Left ventricle myocardium superior (tissue), 1 donor: ENCODE measurements around the gene LARGE1. TPM values are rescaled to one million over a fixed set of nuclear protein-coding genes. Genes with fewer than 3 reads are reported as not detected.

Experiments used
- ATAC-seq: fragments of 200-7000 bp; cut with Tn5 transposase; one replicate; pipeline ENCODE4 v1.9.1; 2020; ENCODE audit warnings: mild to moderate bottlenecking, moderate library complexity
- DNase-seq: peaks from one replicate; pipeline ENCODE4 v3.0.0-alpha.2; 2020
- intact Hi-C: fragments of 100-400 bp; cut with micrococcal nuclease; formaldehyde crosslinking; loops from one replicate; pipeline ENCODE4 v1.11.0; 2022
- total RNA-seq: library from RNA; stranded (reverse); fragmentation: NEBNext Ultra II Directional; extraction: Animal tissue kit (Norgen Biotek cat#: 25700); gene quantifications from one replicate; pipeline ENCODE4 v1.2.1, GENCODE V29; 2021
- donor health status: DM: no; HTN: yes; CAD: no; lungs with severe emphysema.

The LARGE1 gene
- total RNA-seq, 1 donor from 2014 or later, result 147 TPM

DNA sequence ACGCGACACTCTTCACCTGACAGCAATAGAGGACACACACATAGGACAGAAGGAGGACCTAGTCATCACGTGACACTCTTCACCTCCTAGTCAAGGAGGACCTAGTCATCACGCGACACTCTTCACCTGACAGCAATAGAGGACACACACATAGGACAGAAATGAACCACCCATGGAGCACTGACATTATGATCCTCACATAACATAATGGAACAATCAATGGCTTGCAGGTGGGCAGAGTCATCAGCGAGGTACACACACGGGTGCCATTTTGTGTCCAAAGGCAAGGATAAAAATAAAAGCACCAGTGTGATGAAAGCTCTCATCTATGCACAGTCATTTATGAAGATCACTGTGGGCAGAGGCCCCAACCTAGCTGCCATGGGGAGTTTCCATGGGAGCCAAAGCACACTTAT lies 354.7 kb downstream of the LARGE1 start:
- intact Hi-C loops, result no loop called here
- DNase-seq (peak; percentile 41), ATAC-seq (peak; percentile 96)

DNA sequence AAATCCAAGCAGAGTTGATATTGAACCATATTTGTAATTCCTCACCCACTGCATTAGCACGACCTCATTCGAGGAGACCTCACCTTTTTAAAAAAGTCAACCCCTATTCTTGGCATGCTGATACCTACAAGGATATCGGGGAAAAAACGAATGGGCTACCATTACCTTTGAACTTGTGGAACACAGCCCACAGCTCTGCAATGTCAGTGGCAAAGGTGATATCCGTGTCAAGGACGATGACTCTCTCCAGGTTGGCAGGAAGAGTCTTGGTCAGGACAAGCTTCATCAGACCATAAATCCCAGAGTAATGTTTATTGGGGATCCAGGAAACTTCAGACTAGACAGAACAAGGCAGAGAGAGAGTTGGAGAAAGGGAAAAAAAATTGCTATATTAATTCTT lies 355.6 kb downstream of the LARGE1 start:
- DNase-seq (no peak), ATAC-seq (no peak)
- intact Hi-C loops, result no loop called here

DNA sequence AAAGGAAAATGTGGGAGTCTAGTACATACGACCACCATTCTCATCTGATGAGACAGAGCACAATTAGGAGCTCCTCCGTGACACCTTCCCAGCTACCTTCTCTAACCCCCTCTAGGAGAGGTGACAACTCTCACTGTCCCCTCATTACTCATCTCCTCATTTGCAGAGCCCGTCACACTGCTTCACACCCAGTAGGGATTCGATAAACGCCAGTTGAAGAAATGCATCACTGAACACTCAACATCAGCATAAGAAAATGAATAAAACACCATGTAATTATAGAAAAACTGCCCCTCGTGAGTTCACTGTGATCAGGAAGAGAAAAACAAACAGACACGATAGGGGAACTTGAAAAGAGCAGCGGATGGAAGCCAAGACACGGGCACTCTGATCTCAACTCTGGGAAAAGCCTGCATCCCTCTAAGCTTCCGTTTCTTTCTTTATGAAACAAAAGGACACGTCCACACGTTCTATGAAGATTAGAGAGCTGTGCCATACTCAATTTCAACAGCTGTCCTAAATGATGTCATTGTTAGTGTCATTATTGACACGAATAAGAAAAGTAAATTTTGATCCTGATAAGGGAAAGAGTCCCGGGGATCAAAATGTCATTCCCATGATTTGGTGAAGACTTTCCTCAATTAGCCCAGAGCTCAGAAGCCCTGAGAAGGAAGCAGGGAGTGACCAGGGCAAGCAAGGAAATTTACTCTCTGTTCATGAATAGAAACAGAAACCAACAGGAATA lies 356.9 kb downstream of the LARGE1 start:
- DNase-seq, result no peak
- intact Hi-C loops, result no loop called here
- ATAC-seq, result no peak

DNA sequence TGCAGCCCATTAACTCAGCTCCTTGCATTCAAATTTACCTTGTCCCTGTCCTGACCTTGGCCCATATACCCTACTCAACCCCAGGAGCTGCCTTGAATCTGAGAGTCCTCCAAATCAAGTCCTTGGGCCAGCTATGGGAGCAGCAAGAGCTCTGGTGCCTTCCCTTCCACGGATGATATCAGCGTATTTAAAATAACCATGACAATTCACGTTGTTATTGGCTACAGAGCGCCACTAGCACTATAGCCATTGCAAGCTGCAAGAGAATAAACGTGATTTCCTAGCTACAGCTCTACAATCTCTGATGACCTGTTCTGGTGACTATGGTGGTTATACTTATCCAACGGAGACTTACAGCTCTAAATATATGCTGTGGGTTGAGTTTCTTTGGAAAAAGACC lies 357.8 kb downstream of the LARGE1 start:
- intact Hi-C loops, result no loop called here
- DNase-seq (no peak), ATAC-seq (peak; percentile 42)

DNA sequence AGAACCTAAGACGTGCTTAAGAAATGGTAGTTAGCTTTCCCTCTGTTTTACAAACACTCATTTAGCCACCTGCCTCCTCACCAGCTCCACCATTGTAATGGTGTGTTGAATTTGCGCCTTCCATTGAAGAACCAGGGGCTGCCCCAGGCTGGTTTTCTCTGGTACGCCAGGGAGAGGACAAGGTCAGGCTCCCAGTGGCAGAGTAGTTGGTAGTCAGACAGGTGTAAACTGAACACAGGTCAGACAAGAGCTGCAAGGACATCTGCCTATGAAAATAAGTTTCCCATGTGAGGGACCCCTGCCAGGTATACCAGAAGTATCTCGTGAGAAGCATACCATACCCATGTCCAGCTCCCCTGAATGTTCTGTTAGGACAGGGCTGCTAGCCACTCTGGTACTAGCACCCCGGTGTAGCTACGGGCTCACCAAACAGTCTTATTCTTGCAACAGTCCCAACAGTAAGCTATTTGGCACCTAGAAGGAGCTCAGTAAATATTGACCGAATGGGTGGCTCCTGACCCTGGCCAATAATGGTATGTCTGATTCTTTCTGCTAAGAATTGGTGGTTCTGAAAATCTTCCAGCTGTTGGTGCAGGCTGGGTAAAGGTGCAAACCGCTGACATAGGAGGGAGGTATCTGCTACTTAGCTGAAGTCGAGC lies 359.0 kb downstream of the LARGE1 start:
- no peak for ATAC-seq

DNA sequence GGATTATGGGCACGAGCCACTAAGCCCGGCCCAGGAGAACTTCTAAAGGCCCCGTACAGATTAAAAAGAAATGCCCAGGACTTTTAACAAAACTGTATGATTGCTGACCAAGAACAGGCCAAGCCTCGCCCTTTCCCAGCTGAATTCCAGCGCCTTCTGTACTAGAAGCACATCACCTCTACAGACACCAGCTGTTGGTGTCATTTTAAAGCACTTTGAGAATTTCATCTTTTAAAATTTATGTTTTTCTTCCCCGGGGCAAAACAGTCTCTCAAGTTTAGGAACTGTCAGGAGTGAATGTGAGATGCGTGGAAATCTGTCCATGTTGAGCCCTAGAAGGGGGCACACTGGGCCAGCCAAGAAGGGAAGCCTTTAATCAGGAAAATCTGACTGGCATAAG lies 362.4 kb downstream of the LARGE1 start:
- ATAC-seq (no peak), DNase-seq (no peak)
- intact Hi-C loops, result no loop called here

More for the DNA sequence above, 359.0 kb downstream of the LARGE1 start:
- DNase-seq, result no peak
- intact Hi-C loops, result no loop called here

DNA sequence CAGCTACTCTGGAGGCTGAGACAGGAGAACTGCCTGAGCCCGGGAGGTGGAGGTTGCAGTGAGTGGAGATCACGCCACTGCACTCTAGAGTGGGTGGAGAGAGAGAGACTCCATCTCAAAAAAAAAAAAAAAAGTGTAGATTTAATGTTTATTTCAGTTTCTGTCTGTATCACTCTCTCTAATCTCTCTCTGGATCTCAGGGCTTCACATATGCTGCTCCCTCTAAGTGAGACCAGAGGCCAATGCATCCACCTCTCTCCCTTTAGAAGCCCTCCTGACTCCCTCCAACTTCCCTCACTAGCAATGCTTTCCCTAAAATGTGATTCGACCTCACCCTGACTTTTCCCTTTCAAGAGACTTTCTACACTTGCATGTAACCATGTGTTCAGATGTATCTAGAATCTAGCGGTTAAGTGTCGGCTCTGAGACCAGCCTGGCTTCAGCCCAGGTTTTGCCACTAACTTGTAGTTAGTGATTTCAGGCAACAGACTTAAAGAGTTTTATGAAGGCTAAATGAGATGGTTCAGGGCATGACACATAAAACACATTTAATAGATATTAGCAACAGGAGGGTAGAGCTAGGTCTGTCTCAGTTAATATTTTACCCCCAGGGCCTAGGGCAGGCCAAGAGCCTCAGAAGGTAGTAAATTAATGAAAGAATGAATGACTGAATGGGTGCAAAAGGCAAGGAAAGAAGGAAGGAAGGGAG lies 364.3 kb downstream of the LARGE1 start:
- DNase-seq, result no peak
- ATAC-seq, result no peak
- intact Hi-C loops, result no loop called here

DNA sequence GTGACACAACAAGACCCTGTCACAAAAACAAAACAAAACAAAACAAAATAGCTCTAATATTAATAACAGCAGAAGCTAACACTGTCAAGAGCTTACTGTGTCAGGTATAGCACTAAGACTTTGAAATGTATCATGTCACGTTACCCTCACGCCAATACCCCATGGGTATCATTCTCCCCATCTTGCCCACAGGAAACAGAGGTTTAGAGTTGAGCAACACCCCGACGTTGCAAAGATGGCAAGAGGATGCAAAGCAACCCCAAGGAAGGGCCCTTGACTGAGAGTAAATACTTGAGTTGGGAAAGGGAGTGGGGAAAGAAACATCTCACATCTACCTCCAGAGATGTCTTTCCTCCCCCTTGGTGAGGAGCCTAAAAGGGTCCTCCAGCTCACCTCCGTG lies 366.8 kb downstream of the LARGE1 start:
- ATAC-seq (no peak), DNase-seq (no peak)
- intact Hi-C loops, result no loop called here

DNA sequence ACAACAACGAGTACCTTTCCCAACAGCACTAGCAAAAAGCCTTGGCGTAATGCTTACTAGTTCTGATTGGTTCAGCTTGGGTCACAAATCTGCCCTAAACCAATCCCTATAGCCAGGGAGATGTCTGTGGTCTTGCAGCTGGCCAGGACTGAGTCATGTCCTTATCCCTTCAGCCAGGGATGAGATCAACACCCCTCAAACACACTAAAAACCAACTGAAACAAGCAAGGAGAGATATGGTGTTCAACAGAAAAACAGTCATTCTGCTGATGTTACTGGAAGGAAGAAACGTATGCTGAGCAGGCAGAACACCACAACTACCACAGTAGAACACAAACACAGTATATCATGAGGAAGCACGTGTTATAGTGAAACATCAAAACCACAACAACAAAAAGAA lies 375.6 kb downstream of the LARGE1 start:
- peak; percentile 43 for ATAC-seq
- intact Hi-C loops, result no loop called here
- no peak for DNase-seq

DNA sequence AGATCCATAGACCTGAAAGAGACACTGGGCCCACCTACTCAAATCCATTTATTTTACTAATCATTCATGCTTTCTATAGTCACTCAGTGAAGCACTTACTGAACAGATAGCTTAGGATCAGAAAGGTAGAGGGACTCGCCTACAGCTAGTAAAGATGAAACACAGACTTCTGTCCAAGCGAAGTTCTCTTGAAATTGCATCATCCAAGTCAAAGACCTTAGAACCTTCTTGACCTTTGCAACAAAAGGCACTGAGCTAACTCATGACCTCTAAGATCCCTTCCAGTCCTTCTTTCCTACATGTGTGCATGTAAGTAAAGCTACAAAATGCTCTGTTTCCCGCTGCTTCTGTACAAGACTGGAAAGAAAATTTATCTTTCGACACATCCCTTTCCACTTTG lies 377.6 kb downstream of the LARGE1 start:
- intact Hi-C loops, result no loop called here
- ATAC-seq (no peak), DNase-seq (no peak)

DNA sequence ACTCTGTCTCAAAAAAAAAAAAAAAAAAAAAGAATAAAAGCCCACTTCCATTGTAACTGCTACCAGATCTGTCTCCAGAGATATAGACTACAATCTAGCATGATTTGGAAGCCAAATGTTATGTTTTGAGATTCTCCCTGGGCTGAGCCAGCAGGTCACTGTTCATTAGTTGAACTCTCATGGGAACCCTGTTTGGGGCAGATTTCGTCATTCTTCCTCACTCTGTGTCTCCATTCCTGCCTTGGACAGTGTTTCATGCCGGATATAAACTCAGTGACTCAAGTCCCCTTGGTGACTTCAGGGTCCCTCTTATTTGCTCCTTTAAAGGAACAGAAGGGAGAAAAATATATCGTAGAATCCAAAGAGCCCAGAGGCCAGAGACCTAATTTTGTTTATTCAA lies 378.1 kb downstream of the LARGE1 start:
- ATAC-seq, result peak; percentile 71
- intact Hi-C loops, result no loop called here
- no peak for DNase-seq

DNA sequence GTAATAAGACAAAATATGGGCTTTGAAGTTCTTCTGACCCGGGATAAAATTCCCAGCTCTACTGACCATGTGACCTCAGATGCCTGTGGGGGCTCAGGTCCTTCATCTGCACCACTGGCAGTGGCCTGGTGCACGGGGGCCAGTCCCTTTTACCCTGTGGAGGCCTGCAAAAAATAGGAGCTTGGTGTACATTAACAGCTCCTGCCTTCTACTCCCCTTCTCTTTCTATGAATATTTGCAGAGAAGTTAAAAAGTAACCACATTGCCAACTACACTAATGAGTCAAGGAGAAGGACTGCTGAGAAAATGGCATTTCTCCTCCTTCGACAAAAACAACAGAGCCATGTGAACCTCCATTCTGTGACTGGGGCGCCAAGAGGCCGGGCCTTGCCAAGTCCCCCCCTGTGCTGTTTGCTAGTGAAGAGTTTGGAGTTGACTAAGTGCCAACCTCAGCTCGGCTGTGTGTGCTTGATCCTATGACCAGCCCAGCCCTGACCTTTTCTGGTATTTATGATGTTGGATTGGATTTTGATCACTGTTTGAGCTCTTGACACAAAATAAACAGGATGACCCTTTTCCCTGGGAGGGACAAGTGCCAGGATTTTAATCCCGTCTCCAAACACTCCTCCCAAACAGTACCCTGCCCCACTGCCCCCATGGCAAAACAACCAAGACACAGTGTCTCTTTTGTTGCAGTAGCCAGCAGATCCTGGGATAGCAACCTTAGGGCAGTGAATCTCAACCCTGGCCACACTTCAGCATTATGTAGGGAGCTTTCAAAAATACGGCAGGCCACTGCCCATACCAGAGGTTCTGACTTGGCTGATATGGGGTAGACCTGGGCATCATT lies 380.1 kb downstream of the LARGE1 start:
- ATAC-seq (peak; percentile 64), DNase-seq (peak; percentile 76)
- intact Hi-C loops, result loop anchor here (5.0 kb wide), 1 partner anchor 487 kb away; no protein-coding TSS in a partner anchor

DNA sequence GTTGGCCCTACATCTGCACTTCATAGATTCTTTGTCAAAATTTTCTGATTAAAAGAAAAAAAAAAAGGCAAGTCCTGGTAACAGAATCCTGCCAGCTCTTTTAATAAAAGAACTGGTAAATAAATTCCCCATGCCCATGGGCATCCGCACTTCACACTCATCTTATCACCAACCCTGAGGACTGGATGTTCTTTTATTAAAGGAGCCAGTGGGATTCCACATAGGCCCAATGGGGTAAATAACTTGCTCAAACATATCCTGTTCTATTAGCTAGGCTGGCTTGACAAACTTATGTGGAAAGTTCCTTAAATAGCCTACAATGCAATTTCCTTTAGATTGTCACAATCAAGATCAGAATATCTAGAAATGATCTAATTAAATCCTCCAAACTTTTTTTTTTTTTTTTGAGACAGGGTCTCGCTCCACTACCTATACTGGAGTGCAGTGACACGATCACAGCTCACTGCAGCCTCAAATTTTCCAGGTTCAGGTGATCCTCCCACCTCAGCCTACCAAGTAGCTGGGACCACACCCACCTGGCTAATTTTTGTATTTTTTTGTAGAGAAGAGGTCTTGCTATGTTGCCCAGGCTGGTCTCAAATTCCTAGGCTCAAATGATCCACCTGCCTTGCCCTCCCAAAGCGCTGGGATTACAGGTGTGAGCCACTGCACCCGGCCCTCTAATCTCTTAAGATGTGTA lies 380.9 kb downstream of the LARGE1 start:
- peak; percentile 27 for ATAC-seq
- no peak for DNase-seq
- intact Hi-C loops, result loop anchor here (5.0 kb wide), 1 partner anchor 488 kb away; no protein-coding TSS in a partner anchor

DNA sequence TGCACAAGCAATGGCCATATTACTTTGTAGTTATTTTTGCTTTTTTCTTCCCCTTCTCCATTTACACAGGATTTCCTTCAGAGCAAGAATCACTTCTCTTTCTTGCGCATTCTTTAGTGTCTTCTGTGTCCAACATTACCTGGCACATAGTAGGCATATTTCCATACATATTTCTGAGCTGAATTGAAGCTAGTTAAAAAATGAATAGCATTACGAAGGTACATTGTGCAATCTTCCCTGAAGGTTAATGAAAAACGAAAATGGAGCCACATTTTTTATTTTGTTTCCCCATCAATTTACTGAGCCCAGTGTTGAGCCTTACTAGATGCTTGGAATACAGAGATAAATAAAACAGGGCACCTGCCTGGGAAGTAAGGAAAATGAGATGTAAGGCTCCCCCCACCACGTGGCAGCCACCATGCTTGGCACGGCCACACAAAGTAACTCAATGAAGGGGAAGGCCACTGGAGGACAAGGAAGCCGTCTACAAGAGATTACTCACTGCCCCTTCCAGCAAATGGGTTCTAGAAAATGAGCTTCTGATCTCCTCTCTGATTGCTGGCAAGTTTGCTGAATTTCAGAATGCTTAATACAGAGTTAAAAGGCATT lies 381.9 kb downstream of the LARGE1 start:
- DNase-seq (no peak), ATAC-seq (no peak)
- intact Hi-C loops, result loop anchor here (5.0 kb wide), 1 partner anchor 489 kb away; no protein-coding TSS in a partner anchor

DNA sequence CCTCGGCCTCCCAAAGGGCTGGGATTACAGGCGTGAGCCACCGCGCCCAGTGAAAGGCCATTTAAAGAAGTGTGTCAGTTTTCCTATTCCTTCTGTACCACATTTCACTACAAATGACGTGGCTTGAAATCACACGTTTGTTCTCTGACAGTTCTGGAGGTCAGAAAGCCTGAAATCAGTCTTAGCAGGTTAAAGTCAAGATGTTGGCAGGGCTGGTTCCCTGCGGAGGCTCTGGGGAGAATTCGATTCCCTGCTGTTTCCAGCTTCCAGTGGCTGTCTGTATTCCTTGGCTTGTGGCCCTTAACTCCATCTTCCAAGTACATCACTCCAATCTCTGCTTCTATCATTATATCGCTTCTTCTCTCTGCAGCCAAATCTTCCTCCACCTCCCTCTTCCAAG lies 383.2 kb downstream of the LARGE1 start:
- DNase-seq, result peak; percentile 55
- intact Hi-C loops, result loop anchor here (5.0 kb wide), 1 partner anchor 490 kb away; no protein-coding TSS in a partner anchor
- peak; percentile 58 for ATAC-seq

DNA sequence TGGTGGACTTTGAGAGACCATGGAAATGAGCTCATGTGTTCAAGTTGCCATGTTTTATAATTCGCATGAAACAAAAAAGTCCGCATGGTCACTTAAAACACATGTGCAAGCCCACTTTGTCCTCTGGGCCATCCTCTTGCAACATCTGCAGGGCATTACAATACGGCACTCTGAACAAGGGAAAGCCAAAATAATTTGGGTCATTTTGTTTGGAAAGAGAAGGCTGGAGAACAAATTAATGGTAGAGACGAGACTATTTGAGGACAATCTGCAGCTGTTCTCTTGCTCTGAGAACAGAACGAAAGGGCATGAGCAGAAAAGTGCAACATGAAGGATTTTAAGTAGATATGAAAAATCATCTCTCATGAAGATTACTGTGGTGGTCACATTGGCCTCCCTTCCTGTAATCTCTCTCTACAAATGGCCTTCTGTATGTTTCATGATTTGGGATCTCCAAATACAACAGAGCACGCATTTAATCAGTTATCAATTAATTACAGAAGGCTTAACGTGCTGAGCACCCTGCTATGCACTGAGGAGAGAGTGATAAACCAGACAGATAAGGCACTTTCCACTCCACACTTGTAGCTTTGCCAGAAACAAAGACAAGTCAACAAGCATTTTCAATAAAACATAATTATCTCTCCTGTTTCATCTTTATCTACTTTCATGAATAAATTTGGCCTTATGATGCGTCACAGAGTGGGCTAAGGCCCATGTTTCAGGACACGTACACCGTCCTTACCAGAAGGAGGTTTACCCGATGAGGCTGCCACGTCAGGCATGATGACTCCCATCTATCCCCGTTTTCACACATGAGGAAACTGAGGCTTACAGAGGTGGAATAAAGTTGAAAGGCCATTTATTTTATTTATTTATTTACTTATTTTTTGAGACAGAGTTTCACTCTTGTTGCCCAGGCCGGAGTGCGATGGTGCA lies 384.1 kb downstream of the LARGE1 start:
- ATAC-seq (peak; percentile 60), DNase-seq (no peak)
- intact Hi-C loops, result loop anchor here (5.0 kb wide), 1 partner anchor 491 kb away; no protein-coding TSS in a partner anchor
